Muscle of arm (tissue), 12 donors: Measurements from ENCODE around the gene CASZ1. TPM values are rescaled to one million over a fixed set of nuclear protein-coding genes. Genes with fewer than 3 reads are reported as not detected.

Source experiments
- DNase-seq: peaks from one replicate; pipeline ENCODE4 v3.0.0-alpha.2; 2013
- polyA plus RNA-seq, 12 donors: library from polyadenylated mRNA; unstranded; fragments of 120-200 nt; gene quantifications; one replicate each; pipeline ENCODE4 v1.2.1, GENCODE V29; 2013; ENCODE audit not compliant: insufficient read length in 12 of 12

Gene CASZ1
- polyA plus RNA-seq, 12 donors = 25.8 to 351 (median 49.7) TPM

DNA sequence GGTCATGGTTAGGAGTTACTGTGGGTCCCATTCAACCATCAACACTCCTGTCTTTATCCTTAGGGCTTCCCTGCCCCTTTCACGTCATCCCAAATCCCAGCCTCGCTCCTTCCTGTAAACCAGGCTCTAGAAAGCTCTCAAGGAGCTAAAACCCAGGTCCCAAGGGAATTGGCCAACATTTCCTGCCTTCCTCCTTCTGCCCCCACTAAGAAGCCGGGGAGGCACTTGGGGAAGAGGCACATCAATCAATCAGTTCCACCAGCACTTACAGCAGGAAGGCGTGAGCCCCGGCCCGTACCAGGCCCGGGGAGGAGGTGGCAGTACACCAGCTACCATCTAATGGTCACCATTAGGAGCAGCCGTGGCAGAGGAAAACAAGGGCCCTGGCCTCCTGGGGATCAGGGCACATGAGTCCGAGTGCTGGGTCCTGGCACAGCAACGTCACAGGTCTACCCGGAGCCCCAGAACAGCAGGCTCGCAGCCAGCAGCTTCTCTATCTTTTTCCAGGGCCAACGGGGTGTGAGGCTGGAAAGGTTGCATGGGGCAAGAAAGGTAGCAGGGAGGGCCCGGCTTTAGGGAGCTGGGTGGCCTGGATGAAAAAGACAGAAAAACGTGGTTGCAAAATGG is 108.6 kb downstream of the CASZ1 start:
- DNase-seq = no peak

DNA sequence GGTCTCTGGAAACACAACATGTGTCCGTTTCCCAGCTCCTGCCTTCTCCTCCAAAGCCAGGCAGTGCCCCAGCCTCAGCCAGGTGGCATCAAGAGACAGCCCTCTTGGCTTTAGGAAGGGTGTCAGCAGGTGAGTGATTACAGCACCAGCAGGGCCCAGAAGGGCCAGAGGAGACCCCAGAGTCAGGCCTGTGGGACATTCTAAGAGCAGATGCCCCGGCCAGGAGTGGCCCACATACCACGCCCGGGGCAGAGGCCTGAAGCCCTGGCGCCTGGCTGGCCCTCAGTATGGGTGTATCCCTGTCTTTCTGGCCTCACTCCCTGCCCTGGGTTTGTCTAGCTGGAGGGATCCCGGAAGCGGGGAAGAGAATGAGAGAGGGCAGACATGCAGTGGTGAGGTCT is 109.2 kb downstream of the CASZ1 start:
- DNase-seq = no peak

DNA sequence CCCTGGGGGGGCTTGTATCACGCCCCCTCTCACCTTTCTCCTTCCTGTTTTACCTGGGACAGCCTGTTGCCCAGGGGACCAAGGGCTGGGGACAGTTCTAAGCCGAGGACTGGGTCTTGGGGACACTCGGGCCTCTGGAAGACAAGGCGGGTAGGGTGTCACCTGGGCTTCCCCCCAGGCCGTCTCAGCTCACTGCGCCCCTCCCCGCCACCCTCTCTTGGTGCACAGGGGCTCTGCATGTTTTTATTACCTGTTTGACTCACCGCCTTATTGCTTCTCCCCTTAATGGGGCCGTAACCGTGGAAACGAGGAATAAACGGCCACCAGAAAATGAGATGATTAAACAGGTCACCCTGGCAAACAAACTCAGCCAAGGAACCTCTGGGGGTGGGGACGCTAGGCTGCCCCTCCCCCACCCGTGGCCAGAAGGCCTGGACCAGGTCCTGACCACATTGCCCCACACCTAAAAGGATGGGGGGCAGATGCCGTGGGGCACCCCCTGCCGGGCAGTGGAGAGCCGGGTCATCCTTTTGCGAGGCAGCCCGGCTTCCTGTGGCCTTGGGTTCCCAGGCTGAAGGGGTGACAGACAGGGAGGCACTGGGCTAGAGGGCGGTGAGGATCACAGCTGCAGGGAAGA is 109.9 kb downstream of the CASZ1 start:
- no peak for DNase-seq

DNA sequence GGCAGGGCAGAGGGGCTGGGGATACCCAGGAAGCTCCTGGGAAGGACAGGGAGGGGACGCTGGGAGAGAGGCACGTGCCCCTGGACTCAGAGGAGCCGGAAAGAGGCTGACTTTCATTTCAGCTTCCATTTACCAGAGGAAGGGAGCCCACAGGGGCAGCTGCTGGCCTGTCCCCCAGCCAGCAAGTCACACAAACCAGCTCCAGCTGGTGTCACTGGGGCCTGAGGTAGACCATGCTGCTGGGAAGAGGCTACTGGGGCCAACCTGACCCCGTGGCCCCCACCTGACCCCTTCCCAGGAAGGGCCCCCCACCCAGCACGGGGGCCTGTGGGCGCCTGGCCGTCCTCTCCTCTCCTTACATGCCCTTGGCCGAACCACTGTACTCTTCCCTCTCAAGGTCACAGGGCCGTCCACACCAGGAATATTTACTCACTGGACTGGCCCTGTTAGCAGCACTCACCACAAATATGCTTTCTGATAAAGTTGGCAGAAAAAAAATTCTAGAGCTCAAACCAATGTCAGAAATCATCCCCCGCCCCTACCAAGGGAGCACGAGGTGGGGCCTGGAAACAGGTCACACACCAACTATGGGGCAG is 110.5 kb downstream of the CASZ1 start:
- DNase-seq = no peak

DNA sequence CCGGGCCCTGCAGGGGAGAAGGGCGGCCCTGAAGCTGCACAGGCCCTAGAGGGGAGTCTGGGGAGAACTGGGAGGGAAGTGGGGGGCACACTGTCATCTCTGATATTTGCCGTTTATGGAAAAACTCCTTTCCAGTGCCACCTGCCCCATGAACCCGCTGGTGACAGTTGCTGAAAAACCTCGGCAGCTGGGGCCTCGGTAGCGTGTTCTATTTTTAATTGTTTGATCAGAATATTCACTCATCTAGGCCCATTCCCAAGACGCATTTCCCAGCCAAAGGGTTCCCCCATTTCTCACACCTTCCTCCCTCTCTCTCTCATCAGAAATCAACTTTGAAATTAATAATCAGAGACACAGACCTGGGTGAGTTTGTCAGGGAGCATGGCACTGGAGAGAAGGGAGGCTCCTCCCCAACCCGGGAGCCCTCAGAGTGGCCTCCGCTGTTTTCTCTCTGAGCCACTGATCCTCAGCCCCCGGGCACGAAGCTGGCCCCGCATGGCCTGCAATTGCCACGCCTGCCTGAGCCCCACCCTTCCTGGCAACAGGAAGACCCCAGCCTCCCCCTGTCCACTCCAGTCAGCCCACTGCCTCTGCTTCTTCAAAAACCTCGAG is 111.1 kb downstream of the CASZ1 start:
- DNase-seq = no peak

DNA sequence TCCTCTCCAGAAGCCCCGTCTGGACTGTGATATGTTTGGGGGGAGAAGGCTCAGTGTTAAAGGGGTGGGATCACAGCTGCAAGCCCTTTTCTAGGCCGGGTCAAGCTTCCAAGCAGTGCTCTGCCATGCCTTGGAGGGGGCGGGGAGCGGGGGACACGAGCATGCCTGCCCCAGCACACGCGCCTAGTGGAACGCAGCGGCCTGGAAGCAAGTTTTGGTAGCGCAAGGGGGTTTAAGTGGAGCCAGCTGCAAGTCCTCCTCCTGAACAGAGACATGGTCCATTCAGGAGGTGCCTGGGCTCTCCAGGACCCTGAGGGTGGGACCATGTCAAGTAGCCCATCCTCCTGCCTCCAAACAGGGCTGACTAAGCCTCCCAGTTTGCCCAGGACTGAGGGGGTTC is 112.2 kb downstream of the CASZ1 start:
- DNase-seq = no peak

DNA sequence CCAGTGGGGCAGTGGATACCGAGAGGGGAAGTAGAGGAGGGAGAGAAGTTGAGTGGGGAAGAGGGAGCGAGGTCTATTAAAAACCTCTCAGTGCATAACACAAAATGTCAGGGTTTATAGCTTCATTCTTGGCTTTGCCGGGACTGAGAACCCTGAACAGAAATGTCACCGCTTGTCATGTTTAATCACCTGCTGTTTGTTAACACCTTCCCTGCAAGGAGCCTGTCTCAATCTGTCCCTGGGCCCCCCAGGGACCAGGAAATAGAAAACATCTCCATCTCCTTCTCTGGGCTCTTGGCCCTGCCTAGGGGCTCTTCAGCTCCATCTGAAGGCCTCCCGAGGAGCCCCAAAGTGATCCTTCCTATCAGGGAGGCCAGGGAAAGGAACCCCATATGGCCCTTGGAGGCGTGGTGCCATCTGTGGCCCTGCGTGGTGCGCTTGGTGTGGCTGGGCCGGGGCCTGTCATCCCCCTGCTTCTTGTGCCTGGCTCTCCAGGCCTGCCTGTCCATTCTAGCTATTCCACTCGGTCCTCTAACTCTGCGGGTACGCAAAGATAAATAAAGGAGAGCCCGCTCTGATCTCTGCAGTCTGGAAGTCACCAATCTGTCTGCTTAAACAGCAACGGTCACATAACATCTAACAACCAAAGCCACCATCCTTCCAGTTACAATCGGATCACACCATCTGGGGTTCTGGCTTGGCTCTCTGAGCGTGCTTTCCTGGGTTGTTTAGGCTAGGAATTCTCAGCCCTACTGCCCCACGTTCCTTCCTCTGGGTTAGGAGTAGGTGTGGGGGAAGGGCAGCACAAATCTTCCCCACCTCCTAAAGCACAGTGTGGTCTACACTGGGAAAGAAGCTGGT is 113.8 kb downstream of the CASZ1 start:
- no peak for DNase-seq

DNA sequence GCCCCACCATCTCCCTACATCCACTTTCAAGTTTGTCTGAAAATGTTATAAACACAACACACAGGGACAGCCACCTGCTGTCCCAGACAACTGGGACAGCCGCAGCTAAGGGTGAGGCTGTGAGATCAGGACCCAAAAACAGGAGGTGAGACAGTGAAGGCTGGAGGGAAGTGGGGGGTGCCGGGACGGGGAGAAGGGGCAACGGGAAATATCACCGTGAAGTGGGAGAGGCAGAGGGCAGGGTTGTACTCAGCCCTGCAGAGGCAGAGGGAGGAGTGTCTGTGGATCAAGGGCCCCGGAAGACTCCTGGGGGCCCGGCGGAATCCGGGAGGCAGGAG is 114.4 kb downstream of the CASZ1 start:
- no peak for DNase-seq

DNA sequence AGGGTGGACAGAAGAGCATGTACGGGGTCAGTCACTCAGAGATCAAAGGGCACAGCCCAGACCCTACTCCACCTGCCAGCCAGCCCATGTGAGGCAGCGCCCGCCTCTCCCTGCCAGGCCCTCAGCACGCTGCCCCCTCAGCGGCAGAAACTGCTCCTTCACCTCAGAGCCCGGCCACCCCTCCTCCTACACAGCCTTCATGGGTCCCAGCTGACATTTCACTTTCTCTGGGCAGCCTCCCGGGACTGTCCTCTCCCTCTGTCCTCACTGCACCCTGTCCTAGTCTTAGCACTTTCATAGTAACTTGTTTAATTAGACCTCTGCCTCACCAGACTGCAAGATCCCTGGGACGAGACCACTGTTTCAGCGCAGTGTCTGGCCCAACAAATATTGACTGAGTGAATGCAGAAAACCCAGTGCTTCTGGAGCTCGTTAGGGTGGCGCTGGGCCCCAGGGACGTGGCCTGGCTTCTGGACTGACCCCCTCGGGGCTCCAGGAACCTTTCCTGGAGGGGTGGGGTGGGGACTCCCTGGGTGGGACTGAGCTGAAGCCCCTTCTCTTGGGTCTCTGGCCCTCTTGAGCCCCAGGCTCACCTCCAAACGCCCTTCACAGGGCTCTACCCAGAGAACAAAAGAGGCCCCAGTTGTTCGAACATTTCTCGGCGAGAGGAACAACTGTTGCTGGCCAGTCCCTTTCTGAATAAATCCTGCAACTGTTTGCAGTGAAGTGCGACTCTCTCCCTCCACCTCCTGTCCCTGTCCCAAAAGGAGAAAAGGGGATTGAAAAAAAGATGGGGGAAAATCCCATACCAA is 114.9 kb downstream of the CASZ1 start:
- no peak for DNase-seq

DNA sequence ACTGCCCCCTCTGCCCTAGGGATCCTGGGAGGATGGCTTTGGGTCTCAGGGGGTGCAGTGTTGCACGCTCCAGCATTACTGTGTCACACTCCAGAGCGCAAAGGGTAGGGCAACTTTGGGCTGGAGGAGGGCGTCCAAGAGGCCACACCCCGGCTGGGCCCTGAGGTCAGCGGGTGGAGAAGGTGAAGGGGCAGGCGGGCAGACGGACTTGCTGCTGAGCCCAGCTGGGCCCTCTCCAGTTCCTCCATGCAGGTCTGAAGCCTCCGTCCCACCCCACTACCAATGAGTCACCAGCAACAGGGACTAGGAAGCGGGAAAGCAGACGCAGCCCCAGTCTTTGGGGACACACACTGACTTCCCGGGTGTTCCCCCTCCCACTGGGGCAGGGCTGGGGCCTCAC is 116.0 kb downstream of the CASZ1 start:
- no peak for DNase-seq

DNA sequence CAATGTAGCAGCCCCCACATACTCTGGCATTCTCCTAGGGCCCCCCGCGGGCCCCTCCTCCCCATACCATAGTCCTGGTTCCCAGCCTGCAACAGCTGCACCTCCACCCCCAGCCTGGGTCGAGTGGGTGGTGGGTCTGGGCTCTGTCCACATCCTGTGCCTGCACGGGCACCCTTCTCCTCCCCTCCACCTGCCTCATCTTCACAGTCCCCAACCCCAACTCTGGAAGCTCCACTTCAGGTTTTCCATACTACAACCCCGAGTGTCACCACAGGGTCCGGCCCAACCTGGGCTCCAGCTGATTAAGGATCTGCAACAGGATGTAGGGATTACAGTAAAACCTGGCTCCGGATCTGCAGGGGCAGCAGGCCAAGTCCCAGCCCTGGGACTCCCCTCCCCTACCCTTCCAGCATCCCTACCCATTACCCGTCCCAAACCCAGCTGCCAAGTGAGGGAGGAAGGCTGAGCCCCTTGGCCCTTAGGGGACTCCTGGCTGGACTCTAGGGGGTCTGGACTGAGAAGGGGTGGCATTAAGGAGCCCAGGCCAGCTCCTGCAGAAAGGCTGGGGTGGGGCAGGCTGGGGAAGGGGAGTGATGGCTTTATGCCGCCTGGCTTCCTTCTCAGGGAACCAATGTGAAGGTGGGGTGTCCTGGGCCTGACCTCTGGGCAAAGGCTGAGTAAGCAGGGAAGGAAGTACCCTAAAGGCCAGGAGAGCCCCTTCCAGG is 116.8 kb downstream of the CASZ1 start:
- DNase-seq = peak; percentile 56

DNA sequence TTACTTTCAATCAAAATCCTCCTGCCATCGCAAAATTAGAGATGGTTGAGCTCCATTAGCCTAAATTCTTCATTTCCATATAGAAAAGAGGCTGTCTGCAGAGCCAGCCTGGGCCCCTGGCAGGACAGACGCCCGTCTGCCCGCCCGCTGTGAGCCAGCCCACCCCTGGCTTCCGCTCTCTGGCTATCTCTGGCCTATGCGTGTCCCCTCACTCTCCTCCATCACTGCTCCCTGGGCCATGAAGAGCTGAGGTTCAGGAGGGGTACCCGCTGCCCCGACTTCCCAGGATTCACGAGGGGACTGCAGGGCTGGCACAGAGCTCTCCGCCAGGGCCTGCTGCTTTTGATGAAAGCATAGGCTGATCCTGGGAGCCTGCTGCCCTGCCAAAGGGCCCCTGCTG is 117.6 kb downstream of the CASZ1 start:
- no peak for DNase-seq

DNA sequence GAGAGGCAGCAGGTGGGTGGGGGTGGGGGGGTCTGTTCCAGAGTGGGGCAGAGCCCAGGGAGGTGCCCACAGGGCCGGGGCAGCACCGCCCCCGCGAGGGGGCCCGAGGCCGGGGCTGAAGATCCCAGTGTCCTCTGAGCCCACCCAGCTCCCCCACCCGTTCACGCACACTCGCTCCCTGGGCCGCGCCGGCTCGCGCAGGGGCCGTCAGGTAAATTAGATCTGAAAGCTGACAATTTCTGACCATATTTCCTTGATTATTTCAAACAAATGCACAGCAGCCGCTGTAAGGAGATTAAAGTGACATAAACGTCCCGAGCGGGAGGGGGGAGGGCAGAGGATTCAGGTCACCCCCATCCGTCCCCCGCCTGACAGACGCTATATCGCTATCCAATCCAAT is 118.0 kb downstream of the CASZ1 start:
- no peak for DNase-seq

DNA sequence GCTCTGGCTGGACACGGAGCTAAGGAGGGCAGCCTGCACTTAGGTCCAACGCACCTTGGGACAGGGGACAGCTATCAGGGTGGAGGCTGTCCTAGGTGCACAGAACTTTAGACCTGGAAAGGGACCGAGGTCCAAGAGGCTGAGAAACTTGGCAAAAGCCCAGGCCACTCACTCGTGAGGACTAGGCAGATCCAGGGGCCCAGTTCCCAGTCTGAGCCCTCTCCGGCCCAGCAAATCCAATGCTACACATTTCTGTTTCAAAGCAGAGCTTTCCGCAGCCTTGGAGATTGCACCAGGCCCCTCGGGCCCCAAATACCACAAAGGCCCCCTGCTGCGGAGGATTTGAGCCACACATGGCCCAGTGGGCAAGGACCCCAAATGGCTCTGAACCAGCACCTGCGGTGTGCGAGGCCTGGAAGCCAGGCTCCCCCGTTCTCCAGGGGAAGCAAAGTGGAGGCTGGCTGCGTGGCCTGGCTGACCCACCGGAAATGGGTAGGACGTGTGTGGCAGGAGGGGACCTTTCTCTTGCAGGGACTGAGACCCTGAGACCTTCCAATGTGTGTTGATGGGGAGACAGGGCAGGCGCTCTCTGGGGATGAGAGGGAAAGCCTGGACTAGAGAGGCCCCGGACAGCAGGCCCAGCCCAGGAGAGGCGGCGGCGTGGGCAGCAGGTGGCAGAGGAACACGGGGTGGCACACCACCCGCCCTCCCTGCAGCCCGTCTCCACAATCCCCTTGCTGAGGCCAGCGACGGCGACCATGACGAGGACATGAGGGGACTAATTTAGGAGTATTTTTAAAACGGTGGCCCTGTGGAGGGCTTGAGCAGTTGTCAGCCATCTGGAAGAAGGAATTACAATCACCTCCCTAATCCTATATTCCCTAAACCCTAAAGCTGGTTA is 118.7 kb downstream of the CASZ1 start:
- no peak for DNase-seq

DNA sequence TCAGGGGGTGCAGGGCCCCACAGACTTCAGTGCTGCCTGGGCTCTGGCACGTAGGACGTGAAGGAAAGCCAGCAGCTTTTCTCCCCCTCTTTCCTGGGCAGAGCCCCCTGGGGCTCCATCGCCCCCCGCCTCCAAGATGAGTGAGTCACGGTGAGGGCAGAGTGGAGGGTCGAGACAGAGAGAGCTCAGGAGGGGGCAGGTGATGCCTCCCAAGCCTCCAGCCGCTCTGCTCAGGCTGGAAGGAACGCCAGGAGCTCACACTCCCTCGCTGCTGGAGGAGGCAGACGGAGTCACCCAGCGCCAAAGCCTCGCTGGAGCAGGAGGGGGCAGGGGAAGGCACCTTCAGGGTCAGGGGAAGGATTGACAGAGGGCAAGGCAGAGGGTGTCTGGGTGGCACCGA is 119.5 kb downstream of the CASZ1 start:
- no peak for DNase-seq

DNA sequence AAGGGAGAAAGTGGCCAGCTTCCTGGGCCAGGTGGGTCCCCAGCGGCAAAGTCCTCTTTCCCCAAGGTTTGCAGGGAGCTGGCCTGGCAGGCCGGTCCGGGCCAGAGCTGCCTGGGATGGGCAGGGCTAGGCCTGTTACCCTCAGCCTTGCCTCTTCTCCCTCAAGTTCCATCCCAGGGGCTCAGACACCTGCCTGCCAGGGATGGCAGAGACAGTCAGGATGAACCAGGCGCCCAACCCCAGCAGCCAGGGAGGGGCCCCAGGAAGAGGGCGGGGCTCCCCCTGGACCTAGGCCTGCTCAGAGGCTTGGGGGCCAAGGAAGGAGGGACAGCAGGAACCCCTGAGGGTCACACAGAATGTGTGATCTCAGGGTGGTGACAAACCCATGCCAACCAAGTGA is 120.6 kb downstream of the CASZ1 start:
- DNase-seq = no peak

DNA sequence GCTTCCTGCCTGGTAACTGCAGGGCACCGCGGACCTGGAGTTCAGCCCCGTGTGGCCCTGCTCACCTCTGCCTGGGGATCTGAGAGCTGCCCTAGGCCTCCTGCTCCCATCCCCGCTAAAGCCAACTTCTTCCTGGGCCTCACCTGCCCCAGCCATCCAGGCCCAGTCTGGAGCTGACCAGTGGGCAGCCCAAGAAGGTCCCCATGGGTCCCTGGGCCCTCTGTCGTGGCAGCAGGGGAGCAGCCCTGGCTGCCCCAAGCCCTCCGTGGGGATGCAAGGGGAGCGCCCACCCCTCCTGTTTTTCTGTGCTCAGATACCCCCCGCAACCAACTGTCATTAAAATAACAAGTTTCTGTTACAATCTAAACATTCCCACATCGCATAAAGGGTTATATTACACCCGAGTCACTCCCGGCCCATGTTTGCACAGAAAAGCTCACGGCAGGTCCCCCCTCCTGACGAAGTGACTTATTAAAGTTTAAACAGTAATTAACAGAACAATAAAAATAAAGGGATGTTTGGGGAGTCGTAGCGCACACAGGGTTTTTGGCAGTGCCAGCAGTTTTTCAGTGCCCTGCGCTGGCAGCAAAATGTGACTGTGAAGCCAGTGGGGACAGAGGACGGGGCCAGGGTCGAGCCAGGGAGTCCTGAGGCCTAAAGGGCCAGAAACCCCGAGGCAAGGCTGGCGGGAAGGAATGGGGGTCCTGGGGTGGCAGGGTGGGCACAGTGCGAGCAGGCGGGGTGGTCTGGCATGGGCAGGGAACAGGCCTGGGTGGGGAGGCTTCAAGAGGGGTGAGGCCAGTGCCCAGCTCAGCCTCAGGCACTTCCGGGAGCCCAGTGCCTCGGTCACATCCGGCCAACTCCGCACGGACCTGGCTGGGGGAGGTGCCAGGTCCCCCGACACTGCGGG is 121.5 kb downstream of the CASZ1 start:
- DNase-seq = no peak

DNA sequence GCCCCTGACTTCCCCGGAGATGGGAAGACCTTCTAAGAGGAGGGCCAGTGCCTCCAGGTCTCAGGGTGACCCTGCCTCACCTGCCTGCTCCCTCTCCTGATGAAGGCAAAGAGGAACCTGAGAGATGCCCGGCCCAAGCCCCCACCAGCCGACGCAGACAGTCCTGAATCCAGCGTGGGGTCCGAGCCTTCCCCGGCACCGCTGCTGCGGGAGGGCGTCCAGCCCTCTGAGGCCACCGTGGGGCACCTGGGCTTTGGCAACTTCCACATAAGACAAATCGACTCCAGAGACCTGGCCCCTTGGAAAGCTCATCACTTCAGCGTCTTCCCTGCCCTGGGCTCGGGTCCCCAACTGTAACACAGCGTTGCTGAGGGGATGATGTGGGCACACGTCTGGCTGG is 122.2 kb downstream of the CASZ1 start:
- no peak for DNase-seq
